Cardiac muscle cell (in vitro differentiated cells and primary cell): Measurements from ENCODE around the gene TNIK. TPM values are rescaled to one million over a fixed set of nuclear protein-coding genes. Genes with fewer than 3 reads are reported as not detected.
A peak's percentile ranks its signal among the peaks of the same experiment; 100 is the strongest.

Experiments used
- DNase-seq, 2 donors: peaks; one replicate each; pipeline versions ENCODE4 v3.0.0 to v3.0.0-alpha.2; 2010 to 2017; ENCODE audit warnings: low read depth in 1 of 2, low spot score in 1 of 2
- H3K27ac ChIP-seq: fragments of 200-600 bp; sonication (generic); 2 replicates; pipeline ENCODE4 v1.5.1; 2016
- H3K27me3 ChIP-seq: fragments of 200-600 bp; sonication (generic); 2 replicates; pipeline ENCODE4 v1.6.0; 2016; ENCODE audit warnings: control low read depth
- H3K36me3 ChIP-seq: fragments of 200-600 bp; sonication (generic); 2 replicates; pipeline ENCODE4 v1.5.1; 2016; ENCODE audit warnings: control low read depth
- H3K4me1 ChIP-seq: fragments of 200-600 bp; sonication (generic); 2 replicates; pipeline ENCODE4 v1.8.1; 2017; ENCODE audit warnings: low read depth, mild to moderate bottlenecking, mixed run types
- H3K4me3 ChIP-seq: fragments of 200-600 bp; sonication (generic); 2 replicates; pipeline ENCODE4 v1.5.1; 2016; ENCODE audit warnings: mild to moderate bottlenecking
- H3K9me3 ChIP-seq: fragments of 200-600 bp; sonication (generic); 2 replicates; pipeline ENCODE4 v1.5.1; 2017; ENCODE audit warnings: low read depth, mild to moderate bottlenecking, control low read depth
- polyA plus RNA-seq: library from polyadenylated mRNA; unstranded; fragments of >200 nt; fragmentation: Nextera tagmentation; extraction: Ambion mirVana; gene quantifications from 2 replicates; pipeline ENCODE4 v1.2.1, GENCODE V29; 2016
- total RNA-seq: library from RNA; depleted of rRNA; stranded (reverse); fragments of >200 nt; gene quantifications from 2 replicates; pipeline ENCODE4 v1.2.3, GENCODE V29; 2016
- TF ChIP-seq, protein P1 (sequence below): IDR thresholded peaks from 2 replicates; pipeline ENCODE4 v1.5.1; 2012; ENCODE audit warnings: low read depth, mild to moderate bottlenecking, low read length

The TNIK gene
- total and polyA plus RNA-seq, 2 experiments from 2014 or later, result 32.8 to 55.1 TPM

DNA sequence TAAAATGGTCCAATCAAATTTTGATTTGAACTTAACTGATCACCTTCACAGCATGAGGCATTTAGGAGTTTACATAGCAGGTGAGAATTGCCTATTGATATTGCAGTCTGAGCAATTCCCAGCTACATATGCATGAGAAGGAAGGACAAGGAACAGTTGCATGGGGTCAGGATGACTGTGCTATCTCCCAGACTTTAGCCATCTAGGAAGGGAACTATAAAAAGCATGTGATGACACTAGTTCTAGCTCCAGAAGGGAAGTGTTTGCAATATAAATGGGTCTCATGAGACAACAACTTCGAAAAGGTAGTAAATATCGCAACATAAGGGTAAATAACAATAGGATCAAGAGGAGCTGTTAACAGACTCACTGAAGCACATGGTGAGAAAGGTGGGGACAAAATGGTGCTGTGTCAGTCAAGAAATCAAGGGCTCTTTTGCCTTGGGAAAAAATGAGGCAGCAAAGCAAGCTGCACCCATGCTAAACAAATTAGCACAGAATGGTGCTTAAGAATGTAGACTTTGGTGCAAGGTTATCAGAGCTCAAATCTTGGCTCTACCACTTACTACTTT is 343.3 kb downstream of the TNIK start:
- DNase-seq, result no peak
- Histone ChIP-seq H3K27me3 (no peaks in the 10 kb centered on the region), H3K27ac (no peak overlapping the region), H3K36me3 (peaks cover 6% of the 10 kb centered on the region), H3K4me3 (no peak overlapping the region), H3K9me3 (no peaks in the 10 kb centered on the region), H3K4me1 (no peaks in the 10 kb centered on the region)
- TF ChIP-seq, protein P1, sequence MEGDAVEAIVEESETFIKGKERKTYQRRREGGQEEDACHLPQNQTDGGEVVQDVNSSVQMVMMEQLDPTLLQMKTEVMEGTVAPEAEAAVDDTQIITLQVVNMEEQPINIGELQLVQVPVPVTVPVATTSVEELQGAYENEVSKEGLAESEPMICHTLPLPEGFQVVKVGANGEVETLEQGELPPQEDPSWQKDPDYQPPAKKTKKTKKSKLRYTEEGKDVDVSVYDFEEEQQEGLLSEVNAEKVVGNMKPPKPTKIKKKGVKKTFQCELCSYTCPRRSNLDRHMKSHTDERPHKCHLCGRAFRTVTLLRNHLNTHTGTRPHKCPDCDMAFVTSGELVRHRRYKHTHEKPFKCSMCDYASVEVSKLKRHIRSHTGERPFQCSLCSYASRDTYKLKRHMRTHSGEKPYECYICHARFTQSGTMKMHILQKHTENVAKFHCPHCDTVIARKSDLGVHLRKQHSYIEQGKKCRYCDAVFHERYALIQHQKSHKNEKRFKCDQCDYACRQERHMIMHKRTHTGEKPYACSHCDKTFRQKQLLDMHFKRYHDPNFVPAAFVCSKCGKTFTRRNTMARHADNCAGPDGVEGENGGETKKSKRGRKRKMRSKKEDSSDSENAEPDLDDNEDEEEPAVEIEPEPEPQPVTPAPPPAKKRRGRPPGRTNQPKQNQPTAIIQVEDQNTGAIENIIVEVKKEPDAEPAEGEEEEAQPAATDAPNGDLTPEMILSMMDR, result no peak

DNA sequence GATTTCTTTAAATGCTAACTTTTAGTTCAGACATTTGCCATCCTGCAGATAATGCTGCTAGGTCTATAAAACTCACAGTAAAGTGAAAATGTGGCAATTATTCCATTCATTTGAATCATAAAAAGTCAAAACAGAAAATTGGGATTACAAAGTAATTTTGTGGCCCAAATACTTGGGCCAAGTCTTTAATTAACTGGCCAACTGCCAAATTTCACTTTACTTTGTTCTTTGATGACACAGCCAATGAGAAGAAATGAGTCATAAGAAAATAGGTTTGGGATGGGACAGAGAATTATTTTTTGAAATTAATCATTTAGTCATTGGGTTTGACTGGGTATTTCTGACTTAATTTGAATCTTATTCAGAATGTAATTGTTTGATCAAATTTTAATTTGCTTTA is 343.8 kb downstream of the TNIK start:
- no peaks in the 10 kb centered on the region for H3K27me3 ChIP-seq
- no peak overlapping the region for H3K4me3 ChIP-seq
- peaks cover 3% of the 10 kb centered on the region for H3K36me3 ChIP-seq
- H3K9me3 ChIP-seq, result no peaks in the 10 kb centered on the region
- no peaks in the 10 kb centered on the region for H3K4me1 ChIP-seq
- TF ChIP-seq, protein P1, result no peak
- H3K27ac ChIP-seq, result no peak overlapping the region
- no peak for DNase-seq

DNA sequence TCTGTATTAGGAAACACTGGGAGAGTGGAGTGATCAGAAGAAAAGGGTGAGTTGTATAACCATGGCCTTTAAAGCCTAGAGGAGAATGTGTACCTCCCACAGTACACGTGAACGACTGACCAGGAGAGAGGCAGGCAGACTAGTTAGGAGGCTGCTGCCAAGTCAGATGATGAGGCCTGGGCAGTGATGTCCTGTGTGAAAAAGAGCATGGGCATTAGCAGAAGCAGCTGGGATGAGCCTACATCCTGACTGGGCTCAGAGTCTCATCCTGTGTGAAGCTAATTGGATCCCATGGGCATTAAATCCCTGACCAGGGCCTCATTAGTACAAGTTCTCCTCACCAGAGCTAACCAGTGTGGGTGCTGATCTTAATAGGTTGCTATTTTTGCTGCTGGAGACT is 344.5 kb downstream of the TNIK start:
- H3K36me3 ChIP-seq, result peaks cover 4% of the 10 kb centered on the region
- DNase-seq, result no peak
- H3K4me3 ChIP-seq, result no peak overlapping the region
- no peaks in the 10 kb centered on the region for H3K27me3 ChIP-seq
- TF ChIP-seq, protein P1, result no peak
- H3K27ac ChIP-seq, result no peak overlapping the region
- H3K4me1 ChIP-seq, result no peaks in the 10 kb centered on the region
- no peaks in the 10 kb centered on the region for H3K9me3 ChIP-seq

DNA sequence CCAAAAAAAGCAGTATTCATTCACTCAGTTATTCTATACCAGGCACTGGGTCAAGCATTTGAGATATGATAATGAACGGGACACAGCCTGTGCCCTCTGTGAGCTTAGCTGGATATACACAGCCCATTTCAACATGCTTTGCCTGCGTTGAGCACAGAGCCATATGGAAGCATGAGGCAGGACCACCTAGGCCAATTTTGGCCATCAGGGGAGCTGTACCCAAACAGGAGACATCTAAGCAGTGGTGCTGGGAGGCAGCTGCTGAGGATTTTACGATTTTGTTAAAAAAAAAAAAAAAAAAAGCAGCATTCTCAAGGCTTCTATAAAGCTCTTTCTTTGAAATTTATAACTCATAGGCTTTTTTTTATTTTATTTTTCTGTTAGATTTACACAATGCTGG is 346.5 kb downstream of the TNIK start:
- TF ChIP-seq, protein P1, result peak; percentile 18
- Histone ChIP-seq H3K4me1 (no peaks in the 10 kb centered on the region), H3K4me3 (no peak overlapping the region), H3K9me3 (no peaks in the 10 kb centered on the region), H3K27me3 (no peaks in the 10 kb centered on the region), H3K36me3 (peaks cover 9% of the 10 kb centered on the region), H3K27ac (no peak overlapping the region)
- no peak for DNase-seq

DNA sequence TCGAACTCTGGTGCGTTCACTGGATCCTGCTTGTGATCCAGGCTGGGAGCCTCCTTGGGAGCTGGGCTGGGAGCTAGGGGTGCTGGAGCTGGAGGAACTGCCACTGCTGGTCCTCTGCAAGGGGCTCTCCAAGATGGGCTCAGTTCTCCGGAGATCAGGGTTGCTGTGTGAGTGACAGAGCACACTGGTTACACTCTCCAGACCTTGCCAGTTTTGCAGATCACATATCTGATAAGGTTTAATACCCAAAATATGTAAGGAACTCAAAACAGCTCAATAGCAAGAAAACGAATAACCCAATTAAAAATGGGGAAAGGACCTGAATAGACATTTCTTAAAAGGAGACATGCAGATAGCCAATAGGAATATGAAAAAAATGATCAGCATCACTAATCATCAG is 349.5 kb downstream of the TNIK start:
- Histone ChIP-seq H3K9me3 (no peaks in the 10 kb centered on the region), H3K4me1 (no peaks in the 10 kb centered on the region), H3K27me3 (no peaks in the 10 kb centered on the region), H3K36me3 (peaks cover 13% of the 10 kb centered on the region), H3K4me3 (no peak overlapping the region), H3K27ac (no peak overlapping the region)
- DNase-seq, result no peak
- TF ChIP-seq, protein P1, result no peak
